SK-N-MC (cell line): Measurements from ENCODE around the gene SLC39A13.

Experiments used
- EZH2 ChIP-seq: fragments of 200-600 bp; sonication (generic); IDR thresholded peaks from one replicate; pipeline ENCODE4 v1.6.1; 2017; ENCODE audit warnings: antibody characterized with exemption
- POLR2AphosphoS5 ChIP-seq: IDR thresholded peaks from 2 replicates; pipeline ENCODE4 v1.6.1; 2012; ENCODE audit warnings: mild to moderate bottlenecking, low read depth, low read length, borderline replicate concordance

DNA sequence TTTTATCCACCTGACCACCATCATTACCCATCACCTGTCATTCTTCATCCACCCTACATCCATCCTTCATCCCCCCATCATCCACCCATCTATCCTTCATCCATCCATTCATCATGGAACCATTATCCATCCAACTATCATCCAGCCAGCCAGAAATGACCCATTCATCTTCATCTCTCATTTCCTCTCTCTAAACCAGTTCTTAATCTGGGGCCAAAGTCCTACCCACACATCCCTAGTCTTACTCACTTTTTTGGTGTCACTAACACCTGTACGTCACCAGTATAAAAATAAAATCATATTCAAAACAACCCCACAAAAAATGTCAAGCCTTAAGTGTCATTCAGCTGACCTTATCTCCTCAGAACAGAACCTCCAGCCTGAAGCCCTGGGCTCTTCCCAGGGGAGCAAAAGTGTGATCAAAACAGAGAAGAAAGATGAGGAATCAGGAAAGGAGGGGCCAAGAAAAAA, 42.3 kb upstream of the SLC39A13 start:
- TF ChIP-seq EZH2 (no peak), POLR2AphosphoS5 (no peak)
